CD4-positive, alpha-beta T cell treated with Interleukin-6 for 4 hours (primary cell): ENCODE results near the gene TAF15.

Experiments
- DNase-seq: peaks from one replicate; pipeline ENCODE4 v3.0.0-alpha.2; 2020; ENCODE audit warnings: mixed read lengths

TAF15 gene

DNA sequence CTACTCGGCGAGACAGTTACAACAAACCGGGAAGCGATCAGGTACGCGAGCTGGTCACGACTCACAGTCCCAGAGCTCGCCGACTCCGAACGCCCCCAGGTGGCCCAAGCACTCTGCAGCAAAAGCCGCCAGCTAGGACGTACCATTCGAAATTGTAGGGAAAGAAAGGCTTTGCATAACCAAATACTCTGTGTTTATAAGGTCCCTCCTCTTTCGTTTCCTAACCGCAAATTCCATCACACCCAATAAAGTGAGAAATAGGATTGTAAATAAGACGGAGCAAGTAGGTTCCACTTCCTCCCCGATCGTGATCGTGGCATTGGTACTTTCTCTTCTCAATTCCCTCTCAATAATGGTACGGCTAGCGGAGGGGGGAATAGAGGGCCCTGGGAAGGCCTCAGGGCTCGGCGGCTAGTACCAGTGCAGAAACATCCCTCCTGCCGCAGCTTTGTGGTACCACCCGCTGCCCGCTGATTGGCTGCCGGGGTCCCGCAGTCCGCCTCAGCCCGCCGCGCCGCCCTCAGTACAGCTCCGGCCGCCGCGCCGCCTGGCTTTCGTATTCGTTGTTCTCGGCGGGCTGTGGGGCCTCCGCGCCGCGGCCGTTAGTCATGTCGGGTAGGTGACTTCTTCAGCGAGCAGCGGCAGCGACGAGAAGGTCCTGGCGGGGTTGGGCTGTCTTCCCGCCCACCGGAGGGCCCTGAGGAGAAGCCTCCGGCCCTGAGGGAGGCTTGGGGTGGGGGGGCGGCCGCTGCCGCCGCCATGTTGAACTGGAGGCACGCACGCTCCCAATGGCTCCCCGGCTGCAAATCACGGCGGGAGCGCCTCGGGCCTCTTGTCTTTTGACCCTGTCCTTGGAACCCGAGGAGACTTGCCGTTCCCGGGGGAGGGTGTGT lies at the start of gene TAF15:
Gene TAF15 (plus strand): TSS at position 523 of the 893 bp plus-strand sequence. CDS start 86 bp downstream, at position 609.
- DNase-seq = peak; percentile 95

DNA sequence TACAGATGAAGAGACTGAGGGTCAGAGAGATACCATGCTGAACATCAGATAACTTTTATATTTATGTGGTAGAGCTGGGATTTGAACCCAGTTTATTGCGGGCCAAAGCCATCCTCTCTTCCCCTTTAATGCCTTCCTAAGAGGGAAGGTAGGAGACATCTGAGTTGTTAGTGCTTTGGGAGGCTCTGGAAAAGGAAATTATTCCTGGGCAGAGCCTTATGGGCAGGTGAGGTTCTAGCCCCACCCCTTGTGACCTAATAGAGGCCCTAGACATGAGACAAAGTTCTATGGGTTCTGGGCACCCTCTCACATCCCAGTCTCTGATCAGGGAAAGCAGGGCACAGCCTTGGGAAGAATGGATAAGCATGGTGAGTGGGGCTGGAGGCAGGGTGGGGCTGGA lies 48.7 kb upstream of the TAF15 start, which contains the start of gene C17orf50:
Gene C17orf50 (plus strand): TSS at position 301 of the 400 bp plus-strand sequence. CDS start 55 bp downstream, at position 356.
- DNase-seq = no peak

DNA sequence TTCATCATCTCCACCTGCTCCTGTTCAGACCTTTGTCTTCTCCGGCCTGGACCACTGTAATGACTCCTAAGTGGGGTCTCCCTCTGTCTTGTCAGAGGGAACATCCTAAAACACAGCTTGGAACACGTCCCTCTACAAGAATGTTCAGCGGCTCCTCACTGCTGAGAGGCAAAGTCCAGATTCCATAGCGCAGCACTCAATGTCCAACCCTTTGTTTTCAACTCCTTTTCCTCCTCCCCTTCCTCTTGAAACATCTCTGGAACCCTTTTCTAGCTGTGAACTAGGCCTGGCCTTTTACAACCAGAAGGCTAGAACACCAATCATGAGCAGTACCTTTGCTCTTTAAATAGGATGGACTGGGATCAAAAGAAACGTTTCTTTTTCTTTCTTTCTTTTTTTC lies 47.7 kb upstream of the TAF15 start:
- no peak for DNase-seq

DNA sequence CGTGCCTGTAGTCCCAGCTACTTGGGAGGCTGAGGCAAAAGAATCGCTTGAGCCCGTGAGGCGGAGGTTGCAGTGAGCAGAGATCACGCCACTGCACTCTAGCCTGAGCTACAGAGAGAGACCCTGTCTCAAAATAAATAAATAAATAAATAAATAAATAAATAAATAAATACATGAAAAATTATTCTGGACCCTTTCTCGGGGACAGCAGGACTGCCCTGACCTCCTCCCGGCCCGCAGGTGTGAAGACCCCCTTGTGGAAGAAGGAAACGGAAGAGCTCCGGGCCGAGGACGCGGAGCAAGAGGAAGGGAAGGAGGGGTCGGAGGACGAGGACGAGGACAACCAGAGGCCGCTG lies 45.5 kb upstream of the TAF15 start:
- no peak for DNase-seq

DNA sequence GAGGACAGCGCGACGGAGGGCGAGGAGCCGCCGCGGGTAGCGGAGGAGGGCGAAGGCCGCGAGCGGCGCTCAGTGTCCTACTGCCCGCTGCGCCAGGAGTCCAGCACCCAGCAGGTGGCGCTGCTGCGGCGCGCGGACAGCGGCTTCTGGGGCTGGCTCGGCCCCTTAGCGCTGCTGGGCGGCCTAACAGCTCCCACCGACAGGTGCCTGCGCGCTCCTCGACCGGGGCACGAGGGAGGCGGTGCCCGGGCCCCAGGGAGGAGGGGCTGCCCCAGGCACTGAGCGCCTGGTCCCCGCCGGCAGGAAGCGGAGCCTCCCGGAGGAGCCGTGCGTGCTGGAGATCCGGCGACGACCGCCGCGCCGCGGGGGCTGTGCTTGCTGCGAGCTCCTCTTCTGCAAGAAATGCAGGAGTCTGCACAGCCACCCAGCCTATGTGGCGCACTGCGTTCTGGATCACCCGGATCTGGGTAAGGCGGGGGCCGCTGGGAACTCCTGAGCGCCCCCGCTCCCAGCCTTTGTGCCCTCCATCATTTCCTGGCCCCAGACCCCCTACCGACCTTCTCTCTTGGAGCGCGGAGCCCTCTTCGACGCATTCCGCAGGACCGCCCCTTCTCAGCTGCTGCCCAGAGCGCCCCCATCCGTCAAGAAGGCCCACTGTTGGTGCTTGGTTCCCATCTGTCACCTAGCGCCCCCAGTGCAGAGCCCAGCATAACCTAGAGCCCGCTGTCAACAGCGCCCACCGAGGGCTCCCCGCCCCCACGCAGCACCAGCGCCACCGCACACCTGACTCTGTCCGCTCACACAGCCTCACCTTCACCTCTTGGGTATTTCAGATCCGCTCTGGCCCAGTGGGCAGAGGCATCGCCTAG lies 44.9 kb upstream of the TAF15 start:
- peak; percentile 90 for DNase-seq

DNA sequence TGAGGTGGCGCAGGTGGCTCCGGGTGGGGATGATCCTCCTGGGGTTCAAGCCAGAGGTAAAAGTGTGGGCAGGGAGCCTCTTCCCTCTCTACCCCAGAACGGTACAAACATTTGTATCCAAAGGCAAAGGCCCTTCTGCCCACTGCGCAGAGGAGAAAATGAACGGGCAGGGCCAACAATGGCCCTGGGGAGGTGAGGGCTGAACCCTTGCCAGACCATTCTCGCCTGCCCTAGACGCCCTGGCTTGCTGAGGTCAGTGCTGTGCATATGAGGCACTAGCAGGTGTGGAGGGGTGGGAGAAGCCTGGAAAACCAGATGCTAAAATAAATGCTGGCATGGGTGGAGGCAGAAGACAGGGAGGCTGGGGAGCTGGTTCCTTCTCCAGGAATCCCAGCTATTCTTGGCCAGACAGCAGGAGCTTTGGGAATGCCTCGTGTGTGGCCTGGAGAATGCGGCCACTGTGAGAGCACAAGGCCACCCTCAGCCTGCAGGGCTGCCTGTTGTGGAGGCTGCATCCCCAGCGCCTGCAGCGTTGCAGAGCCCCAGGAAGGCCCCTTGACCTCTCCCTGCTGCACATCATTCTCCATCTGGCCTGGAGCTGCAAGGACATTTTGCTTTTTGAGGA lies 44.1 kb upstream of the TAF15 start:
- no peak for DNase-seq

DNA sequence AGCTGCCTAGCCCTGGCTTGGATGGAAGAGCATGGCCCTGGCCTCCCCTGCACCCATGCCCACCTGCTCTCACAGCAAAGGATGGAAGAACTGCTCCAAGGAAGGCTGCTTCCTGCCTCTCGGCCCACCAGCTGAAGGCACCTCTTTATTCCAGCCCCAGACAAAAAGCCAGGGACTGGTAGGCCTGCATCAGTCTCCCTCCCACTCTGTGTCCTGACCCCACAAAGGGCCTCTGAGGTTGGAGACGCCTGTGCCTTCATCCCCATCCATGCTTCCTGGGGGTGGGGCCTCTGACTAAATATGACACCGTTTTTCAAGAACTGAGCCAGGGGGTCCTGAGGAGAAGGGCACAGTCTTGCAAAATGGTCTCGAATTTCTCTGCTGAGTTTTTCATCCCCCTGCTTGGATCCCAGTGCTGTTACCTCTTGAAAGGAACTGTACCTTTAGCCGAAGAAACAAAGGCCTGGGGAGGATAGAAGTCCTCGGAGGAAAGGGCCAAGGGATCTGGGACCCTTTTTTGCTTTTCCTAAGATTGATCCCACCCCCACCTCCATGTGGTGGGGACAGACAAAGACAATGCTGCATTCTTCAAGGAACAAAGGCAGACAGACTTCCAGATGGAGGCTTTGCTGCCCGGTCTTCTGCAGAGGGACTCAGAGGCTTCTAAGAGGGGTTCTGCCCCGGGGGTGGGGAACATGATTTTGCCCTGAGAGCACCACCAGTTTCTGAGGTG lies 43.4 kb upstream of the TAF15 start:
- no peak for DNase-seq

DNA sequence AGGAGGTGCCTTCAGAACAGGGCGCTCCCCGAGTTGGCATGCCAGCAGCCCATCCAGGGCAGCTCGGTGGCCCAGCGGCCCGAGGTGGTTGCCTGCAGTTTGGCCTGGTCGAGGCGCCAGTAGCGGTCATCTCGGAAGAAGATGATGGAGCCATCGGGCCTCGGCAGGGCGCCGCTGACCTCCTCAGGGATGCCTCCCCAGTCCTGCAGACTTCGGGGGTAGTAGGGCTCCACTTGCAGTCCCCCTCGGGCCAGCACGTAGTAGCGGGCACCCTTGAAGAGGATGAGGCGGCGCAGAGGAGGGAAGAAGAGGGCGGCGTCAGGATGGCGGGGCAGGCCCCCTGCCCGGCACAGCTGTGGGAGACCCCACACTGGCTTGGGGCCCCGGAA lies 42.8 kb upstream of the TAF15 start:
- DNase-seq = no peak

DNA sequence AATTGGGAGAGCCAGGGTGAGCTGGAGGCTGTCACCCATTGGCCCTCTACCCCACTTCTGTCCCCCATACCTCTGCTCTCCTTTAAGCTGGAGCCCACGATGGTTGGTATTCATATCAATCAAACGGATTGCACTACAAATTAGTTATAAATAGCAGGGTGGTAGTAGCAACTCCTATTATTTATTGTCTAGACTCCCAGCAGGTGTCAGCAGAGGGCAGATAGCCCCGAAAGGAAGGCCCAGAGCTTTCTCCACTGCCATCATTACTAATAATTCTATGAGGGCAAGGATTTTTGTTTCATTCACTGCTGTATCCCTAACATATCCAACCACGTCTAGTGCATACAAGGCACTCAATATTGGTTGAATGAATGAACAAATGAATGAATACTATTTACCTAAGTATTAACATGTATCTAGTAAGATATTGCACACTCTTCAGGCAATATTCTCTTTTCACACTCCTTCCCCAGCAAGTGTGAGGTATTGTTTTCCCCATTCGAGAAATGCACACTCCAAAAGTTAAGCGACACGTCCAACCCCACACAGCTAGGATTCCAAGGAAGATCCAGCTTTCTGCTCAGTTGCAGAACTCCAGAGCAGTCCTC lies 42.3 kb upstream of the TAF15 start:
- DNase-seq = peak; percentile 58

DNA sequence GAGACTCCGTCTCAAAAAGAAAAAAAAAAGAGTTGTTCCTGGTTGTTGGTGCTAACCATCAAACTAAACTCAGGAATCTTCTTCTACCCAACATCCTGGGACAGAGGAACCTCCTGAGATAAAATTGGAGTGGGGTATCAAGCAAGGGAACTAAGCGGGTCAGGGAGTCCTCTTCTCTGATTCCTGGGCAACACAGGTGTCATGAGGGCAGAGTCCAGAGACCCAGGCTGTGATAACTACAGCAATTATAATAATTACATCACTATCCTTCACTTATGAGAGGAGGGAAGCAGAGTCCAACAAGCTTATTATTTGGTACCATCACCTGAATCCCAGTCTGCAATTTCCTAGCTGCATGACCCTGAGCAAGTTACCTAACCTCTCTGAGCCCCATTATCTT lies 40.5 kb upstream of the TAF15 start:
- DNase-seq = no peak

DNA sequence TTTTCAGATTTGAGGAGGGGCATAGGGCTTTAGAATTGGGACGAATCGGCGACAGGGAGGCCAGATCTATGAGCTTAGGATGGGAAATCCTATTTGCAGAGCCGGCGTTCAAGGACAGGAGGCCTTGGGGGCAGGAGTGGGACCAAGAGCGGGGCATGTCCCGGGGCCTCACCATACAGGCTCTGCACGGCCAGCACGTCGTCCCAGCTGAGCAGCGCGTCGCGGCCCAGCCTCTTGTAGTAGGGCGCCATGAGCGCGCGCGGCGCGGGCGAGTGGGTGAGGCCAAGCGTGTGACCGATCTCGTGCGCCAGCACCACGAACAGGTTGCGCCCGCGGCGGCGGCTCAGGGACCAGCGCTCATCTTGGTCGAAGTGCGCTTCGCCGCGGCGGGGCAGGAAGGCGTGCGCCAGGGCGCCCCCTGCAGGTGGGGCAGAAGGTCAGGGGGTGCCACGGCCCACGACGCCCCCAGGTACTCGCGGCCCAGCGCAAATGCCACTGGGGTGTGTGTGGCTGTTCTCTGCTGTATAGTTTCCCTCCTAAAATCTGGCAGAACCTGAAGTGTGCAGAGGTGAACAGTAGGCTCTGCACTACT lies 39.3 kb upstream of the TAF15 start:
- no peak for DNase-seq

DNA sequence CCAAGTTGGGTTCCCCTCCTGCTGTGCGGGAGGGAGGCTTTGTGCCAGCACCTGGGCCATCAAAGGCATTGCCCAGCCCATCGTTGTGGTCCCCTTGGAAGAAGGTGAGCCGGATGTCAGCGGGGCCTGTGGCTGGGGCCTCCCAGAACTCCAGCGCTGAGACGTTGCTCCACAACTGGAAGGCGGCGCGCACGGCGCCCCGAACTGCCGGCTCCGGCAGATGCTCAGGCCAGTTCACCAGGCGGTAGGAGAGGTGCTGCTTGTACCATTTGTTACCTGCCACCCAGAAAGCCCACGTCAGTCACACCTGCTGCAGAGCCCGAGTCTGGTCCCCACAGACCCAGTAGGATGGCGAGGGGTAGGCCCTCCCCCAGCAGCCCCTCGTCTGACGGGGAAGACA lies 36.2 kb upstream of the TAF15 start:
- no peak for DNase-seq

DNA sequence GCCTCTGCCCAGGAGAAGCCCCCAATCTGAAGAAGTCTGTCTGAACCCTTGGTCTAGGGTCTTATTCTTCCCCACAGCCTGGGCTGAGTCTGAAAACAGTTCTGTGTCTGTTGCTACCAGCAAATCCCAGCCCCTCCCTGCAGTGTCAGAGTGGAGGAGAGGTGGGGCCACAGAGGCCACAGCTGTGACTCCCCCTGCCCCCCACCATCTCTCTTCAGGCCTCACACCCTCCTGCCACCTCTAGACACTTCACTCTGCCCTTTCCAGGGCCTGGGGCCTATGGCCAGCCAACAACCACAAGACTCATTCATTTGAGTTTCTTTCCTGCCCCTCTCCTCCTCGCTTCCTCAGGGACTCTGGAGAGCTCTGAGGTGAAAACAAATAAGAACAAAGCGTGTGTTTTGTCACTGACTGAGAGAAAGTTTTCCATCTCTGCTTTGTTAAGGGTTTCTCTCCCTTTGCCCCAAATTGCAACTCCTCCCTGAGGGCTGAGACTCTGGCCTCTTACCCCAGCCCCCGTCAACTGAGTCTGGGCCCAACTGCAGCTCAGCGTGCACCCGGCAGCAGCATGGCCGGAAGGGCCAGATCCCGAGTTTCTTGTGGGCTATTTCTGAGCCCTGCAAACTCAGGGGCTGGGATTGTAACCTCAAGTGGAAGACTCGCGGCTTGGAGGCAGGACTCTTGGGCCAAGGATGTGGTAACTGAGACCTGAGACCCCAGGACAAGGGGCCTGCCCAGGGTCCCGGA lies 35.4 kb upstream of the TAF15 start:
- no peak for DNase-seq

DNA sequence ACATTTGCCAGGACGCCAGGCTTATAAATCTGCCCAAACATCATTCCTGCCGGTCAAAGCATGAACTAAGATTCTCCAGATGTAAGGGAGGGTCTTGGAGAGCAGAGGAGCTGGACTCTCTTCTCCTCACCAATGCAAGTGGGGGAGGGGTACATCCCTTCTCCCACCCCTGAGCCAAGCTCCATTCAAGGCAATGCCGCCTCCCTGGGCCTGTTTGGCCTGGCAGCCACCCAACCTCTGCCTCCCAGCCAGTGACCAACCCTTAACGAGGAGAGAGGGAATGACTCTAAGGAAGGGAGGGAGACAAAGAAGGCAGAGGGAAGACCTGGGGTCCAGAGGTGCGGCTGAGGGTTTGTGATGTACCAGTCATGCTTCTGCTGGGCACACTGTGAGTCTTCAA lies 34.8 kb upstream of the TAF15 start:
- no peak for DNase-seq

DNA sequence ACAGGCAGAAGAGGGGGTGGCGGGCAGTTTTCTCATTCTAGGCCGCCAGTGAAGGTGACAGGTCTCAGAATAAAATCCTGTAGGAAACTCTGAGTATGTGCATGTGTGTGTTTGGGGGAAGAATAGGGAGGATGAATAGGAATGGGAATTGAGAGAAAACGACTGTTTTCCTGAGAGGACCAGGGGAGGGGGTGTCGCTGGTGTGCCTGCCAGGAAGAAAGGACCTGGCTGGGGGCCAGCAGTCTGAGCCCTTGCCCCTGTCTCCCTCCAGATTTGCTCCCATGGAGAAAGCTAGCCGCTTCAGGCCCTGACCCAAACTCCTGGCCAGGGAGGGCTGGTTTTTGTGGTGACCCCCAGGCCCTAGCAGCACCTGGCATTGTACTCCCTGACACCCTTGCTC lies 34.2 kb upstream of the TAF15 start:
- no peak for DNase-seq

DNA sequence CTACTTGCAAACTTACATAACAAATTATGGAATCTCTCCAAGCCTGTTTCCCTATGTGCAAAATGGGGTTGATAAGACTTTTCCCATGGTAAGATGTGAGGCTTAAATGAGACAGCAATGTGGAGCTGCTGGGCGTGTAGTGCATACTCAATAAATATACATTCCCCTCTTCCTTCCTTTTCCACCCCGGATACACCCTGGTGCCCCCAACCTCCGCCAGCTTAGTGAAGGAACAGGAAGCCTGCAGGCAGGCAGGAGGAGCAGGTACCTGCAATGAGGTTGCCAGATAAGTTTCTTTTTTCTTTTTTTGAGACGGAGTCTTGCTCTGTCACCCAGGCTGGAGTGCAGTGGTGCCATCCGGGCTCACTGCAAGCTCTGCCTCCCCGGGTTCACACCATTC lies 33.7 kb upstream of the TAF15 start:
- DNase-seq = no peak

DNA sequence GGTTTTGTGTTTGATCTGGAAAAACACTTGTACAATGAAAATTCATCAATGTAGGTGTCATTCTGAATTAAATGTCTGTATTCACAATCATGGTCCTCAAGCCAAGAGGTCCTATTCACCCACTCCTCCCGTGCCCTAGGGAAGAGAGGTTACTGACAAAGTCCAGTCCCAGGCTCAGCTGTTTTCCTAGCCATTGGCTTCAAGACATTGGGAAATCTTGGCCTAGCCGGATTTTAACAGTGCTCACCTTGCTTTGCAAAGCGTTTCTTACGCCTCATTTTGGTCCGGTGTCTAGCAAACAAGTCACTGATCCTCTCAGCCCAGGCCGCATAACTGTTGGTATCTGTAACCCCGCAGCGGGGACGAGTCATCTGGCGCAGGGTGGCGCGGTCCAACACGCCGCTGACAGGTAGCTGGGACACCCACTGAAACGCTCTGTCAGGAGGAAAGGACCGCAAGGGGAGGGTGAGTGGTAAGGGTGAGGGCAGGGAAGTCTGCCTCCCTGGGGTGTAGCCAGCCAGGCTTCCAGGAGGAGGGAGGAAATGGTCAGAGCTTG lies 30.6 kb upstream of the TAF15 start:
- DNase-seq = no peak

DNA sequence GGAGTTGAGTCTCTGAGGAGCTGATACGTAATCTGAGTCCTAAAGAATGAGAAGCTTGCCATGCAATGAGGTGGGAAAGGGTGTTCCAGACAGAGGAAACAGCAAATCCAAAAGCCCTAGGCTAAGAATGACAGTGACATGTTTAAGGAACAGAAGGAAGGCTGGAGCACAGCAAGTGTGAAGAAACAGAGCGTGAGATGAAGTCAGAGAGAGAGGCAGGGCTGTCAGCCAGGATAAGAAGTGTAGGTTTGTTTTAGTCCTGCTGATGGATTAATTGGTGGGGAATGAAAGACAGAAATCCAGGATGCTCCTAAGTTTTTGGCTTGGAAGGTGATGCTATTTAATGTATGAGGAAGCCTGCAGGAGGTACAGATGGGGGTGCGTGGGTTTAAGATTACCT lies 28.3 kb upstream of the TAF15 start:
- no peak for DNase-seq

DNA sequence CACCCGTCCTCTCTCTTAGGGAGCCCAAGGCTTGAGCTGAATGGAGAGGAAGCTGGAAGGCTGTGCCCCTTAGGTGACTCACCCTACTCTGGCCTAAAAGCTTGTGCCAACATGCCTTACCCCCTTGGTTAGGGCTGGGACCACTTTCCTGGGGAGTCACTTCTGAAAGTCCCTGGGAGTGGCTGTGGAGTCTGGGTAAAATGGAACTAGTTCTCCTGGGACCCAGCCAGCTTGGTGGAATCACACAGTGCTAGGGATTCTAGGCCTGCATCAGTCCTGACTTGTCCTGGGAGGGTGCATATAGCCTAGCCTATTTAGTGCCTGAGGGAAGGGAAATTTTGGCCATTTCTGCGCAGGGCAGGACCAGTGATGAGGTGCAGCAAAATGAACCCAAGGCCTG lies 24.4 kb upstream of the TAF15 start:
- no peak for DNase-seq

DNA sequence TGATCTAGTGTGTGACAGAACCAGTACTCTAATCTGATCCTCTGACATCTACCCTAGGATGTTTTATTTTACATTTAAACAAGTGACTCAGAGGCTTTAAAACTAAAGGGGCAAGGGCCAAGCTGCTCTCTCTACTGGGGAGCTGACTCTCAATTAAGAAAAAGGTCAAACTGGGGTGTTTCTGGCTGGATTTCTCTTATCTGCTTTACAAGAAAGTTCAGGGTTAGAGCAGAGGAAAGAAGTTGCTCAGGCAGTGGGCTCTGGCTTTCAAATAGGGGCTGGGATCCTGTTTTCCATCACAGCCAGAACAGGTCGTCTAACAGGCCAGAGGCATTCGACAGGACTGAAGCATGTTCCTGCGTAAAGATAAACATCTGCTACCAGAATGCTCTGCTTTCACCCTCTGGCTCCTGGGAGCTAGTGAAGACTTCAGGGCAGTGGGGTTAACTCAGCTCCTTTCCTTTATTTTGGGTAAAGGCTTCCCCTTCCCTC lies 22.3 kb upstream of the TAF15 start:
- DNase-seq = no peak
